HG03064 (cell line): ENCODE data around the gene LINGO1.

Experiments
- ATAC-seq: cut with Tn5 transposase; IDR thresholded peaks from one replicate; pipeline ENCODE4 v1.9.1; 2021; ENCODE audit warnings: low read depth; ENCODE audit not compliant: unreplicated experiment

Gene LINGO1

GRCh38 chr15:77620297-77620696, 12.4 kb downstream of the LINGO1 start:
- no peak for ATAC-seq

GRCh38 chr15:77619883-77620282, 12.8 kb downstream of the LINGO1 start:
- no peak for ATAC-seq

GRCh38 chr15:77617476-77618230, 15.1 kb downstream of the LINGO1 start:
- no peak for ATAC-seq

GRCh38 chr15:77616072-77616471, 16.6 kb downstream of the LINGO1 start:
- no peak for ATAC-seq

GRCh38 chr15:77615472-77615871, 17.2 kb downstream of the LINGO1 start:
- ATAC-seq = no peak

DNA sequence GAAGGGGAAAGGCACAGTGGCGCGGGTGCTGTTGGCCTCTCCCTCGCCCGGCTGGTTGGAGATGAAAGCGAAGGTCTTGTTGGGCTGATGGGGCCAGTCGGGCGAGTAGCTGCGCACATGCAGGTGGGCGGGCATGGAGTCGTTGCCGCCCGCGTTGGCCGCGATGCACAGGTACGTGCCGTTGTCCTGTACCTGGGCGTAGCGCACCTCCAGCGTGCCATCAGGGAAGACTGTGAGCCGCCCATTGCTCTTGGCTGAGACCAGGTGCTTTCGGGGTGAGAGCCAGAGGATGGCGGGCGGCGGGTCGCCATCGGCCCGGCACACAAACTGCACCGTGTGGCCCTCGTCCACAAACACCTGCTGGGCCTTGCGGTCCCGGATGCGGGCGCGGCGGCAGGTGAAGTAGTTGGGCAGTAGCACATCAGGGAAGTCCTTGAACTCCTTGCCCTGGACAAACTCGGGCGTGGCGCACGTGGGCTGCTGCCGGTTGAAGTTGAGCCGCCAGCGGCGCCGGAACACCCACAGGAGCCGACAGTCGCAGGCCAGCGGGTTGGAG, 18.4 kb downstream of the LINGO1 start:
- no peak for ATAC-seq

DNA sequence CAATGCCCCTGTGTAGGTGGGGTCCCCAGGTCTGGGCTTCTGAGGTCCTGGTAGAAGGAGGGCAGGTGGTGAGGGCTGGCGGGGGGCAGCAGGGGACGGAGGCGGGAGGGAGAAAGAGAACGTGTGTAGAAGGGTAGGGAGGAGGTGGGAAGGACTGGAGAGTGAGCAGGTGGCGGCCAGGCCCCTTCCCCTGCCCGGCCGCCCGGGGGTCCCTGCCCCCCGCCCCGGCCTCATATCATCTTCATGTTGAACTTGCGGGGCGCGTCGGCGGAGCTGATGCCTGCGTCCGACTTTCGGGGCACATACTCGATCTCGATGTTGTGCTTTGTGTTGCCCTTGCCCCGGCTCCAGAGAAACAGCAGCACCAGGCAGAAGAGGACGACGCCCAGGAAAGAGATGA, 18.9 kb downstream of the LINGO1 start:
- no peak for ATAC-seq

DNA sequence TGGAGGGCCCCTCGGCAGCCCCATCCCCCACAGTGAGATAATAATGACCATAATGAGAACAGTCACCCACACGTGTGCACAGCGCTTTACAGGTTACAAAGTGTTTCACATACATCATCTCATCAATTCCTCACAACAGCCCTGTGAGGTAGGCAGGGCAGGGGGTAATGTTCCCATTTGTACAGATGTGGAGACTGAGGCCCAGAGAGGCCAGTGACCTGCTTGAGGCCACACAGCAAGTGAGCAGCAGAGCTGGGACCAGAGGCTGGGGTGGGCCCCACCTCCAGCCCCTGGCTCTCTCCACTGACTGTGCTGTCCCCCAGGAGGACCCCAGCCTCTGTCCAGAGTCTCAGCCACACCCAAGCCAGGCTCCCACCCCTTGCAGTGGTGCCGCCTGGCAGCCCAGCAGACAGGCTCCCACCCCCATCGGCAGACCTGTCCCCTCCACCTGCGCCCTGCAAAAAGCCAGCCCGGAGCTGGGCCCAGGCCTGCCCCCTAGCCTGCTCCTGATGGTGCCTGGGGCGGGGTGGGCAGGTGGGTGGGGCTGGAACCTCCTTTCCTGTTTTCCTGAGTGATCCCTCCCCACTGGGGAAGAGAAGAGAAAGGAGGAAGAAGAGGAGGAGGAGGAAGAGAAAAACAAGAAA, 19.6 kb downstream of the LINGO1 start:
- ATAC-seq = no peak

DNA sequence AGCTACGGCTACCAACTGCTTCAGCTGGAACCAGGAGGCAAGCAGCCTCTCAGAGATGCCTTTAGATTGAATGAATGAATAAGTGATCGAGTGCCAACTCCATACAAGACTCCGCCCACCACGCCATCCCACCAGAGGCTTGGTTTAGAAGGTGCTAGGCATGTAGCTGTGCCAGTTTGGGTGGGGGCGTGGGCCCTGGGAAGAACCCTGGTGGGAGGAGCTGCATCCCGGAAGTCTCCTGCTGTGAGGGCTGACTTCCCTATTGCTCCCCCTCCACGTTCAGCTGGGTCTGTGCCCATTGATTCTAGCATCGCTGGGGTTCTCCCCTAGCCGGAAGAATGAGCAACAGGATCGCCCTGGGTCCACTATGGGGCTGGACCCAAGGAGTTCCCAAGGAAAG, 20.9 kb downstream of the LINGO1 start:
- no peak for ATAC-seq

DNA sequence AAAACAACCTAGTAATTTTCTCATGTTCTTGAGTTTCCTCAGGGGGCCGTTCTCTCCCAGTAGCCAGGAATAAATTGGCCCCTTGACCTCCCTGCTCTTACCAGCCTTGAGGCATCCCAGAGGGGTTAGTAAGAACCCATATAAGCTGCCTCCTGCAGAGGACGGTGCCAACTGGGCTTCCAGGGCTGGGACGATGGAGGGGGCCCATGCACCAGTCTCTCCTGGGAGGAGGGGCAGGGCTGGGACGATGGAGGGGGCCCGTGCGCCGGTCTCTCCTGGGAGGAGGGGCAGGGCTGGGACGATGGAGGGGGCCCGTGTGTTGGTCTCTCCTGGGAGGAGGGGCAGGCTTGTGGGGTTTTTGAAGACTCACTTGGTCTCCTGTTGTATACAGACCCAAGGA, 22.0 kb downstream of the LINGO1 start:
- ATAC-seq = no peak

DNA sequence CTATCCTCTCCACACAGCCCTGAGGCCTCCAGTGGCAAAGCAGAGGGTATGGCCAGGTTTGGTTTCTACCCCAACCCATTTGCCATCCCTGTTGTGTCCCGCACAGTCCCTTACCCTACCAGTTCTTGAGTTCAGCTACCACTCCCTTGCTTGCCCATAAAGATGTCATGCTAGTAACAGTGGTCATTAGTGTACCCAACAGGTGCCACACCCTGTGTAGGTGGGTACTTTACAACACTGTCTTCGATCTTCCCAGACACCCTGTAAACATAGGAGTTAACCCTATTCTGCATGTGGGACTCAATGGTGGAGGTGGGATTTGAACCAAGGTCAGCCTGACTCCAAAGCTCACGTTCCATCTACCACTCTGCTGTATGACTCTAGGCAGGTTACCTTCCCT, 23.2 kb downstream of the LINGO1 start:
- ATAC-seq = no peak

DNA sequence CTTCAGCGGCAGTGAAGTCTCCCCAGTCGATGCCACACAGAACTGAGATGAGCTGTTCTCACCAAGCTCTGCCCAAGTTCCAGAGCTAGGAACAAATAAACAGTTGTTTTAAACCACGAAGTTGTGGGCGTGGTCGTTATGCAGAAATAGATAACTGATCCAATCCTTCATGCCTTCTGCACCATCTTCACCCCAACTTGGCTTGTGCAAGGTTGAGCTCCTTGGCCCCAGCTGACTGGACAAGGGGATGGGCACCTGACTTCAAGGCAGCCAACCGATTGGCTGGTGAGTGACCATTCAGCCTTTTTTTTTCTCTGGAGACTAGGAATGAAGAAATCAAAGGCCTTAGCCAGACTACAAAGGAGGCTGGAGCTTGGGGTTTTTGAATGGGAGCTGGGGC, 23.9 kb downstream of the LINGO1 start:
- ATAC-seq = no peak

- ATAC-seq = no peak
Observed at GRCh38 chr15:77607894-77608261, 24.8 kb downstream of the LINGO1 start.

GRCh38 chr15:77607111-77607893, 25.4 kb downstream of the LINGO1 start:
- ATAC-seq = no peak

- ATAC-seq = no peak
Observed at GRCh38 chr15:77606142-77607034, 26.3 kb downstream of the LINGO1 start.

- ATAC-seq = no peak
Observed at GRCh38 chr15:77605547-77605946, 27.2 kb downstream of the LINGO1 start.

DNA sequence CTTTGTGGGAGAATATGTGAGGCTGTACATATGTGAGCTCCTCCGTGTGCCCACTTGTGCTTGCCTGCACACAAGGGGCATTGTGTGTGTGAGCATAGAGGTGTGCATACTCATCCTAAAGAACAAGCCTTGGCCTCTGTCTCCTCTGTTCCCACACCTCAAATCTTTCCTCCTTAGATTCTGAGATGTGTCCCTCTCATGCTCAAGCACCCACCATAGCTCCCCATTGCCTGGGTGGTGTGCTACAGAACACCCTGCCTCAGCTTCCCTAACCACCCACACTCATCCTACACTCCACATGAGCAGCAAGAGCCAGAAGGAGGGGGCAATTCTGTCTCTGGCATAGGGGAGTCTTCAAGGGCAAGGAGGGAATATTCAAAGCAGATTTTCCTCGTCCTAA, 27.7 kb downstream of the LINGO1 start:
- no peak for ATAC-seq

DNA sequence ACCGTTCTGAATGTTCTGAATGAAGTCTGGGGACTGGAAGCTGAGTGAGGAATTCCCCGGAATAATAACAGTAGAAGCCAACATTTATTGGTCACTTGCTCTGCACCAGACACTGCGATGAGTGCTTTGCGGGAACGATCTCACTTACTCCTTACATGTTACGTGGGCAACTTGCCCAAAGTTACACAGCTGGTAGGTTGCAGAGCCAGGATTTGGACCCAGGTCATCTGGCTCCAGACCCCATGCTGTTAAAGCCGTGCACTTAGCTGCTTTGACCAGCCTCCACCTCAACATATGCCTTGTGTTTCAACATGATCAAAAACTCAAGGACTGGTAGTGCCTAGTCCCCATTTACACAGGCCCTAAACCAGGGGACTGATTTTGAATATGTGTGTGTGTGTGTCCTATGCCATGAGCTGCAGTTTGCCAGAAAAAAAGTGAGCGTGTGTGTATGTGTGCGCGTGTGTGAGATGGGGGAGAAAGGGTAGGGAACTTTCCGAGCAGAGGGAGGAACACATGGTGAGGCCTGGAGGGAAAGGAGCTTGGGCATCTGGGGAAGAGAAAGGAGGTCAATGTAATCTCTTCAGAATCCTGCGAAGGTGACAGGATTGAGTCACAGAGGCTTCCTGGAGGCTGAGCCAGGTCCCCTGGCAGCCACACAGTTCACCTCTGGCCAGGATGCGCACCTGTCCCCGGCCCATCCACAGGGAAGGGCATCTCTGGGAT, 28.9 kb downstream of the LINGO1 start:
- no peak for ATAC-seq

DNA sequence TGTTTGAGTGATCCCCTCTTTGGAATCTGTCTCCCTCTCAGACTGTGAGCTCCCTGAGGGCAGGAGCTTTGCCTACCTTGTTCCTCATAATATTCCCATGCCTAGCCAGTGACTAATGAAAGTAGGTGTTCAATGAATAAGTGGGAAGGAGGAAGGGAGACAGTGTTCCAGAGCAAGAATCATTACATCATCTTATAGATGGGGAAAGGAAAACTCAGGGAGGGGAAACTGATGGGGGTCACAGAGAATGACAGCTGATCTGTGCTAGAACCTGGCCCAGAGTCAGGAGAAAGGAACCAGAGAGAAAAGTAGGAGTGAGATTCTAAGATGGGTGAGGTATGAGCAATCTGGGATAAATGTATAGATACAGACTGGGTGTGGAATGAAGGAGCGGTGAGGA, 29.9 kb downstream of the LINGO1 start:
- no peak for ATAC-seq

GRCh38 chr15:77599899-77600298, 32.8 kb downstream of the LINGO1 start:
- no peak for ATAC-seq
